Mammary epithelial cell (primary cell): ENCODE results near the gene AMPH.

ENCODE experiments used
- CTCF ChIP-seq, 2 donors: IDR thresholded peaks in 1 of 2; conservative IDR thresholded peaks in 1 of 2; 2 replicates each; pipeline ENCODE4 v1.5.1; 2011 to 2012; ENCODE audit warnings: inconsistent platforms in 2 of 2, low read length in 2 of 2, mild to moderate bottlenecking in 2 of 2, control low read depth in 1 of 2, low read depth in 1 of 2; ENCODE audit not compliant: insufficient read depth in 1 of 2; ENCODE audit errors: extremely low read depth in 1 of 2
- EZH2 ChIP-seq: IDR thresholded peaks from 2 replicates; pipeline ENCODE4 v1.6.1; 2012; ENCODE audit warnings: low read length, inconsistent platforms, borderline replicate concordance

- TF ChIP-seq CTCF (conservative IDR thresholded peaks at IDR 0.05 in 1 of 2, IDR thresholded peaks at IDR 0.05 in 1 of 2; ENCODE audit: extremely low read depth in 1 of 2, insufficient read depth in 1 of 2, low read depth in 1 of 2, low read length in 2 of 2) (no peak), EZH2 (no peak)
Measured at GRCh38 chr7:38504684-38505083, 126.5 kb downstream of the AMPH start.
